GM12891 (cell line): Measurements from ENCODE around the gene ZNFX1.

Source experiments
- PAX5 ChIP-seq: IDR thresholded peaks from 2 replicates; pipeline ENCODE4 v1.6.1; 2011; ENCODE audit warnings: low read length, moderate library complexity, mild to moderate bottlenecking; ENCODE audit not compliant: insufficient read depth, severe bottlenecking
- POLR2A ChIP-seq: IDR thresholded peaks from 2 replicates; pipeline ENCODE4 v1.6.1; 2011; ENCODE audit warnings: low read depth, low read length, control low read depth
- POLR2AphosphoS5 ChIP-seq: IDR thresholded peaks from 2 replicates; pipeline ENCODE4 v1.6.1; 2011; ENCODE audit warnings: low read depth, low read length, control low read depth
- POU2F2 ChIP-seq: IDR thresholded peaks from 2 replicates; pipeline ENCODE4 v1.6.1; 2011; ENCODE audit warnings: low read depth, mild to moderate bottlenecking, control low read depth, low read length, moderate library complexity
- SPI1 ChIP-seq: IDR thresholded peaks from 2 replicates; pipeline ENCODE4 v1.6.1; 2011; ENCODE audit warnings: low read depth, low read length, control low read depth
- TAF1 ChIP-seq: IDR thresholded peaks from 2 replicates; pipeline ENCODE4 v1.6.1; 2011; ENCODE audit warnings: low read depth, low read length, control low read depth

DNA sequence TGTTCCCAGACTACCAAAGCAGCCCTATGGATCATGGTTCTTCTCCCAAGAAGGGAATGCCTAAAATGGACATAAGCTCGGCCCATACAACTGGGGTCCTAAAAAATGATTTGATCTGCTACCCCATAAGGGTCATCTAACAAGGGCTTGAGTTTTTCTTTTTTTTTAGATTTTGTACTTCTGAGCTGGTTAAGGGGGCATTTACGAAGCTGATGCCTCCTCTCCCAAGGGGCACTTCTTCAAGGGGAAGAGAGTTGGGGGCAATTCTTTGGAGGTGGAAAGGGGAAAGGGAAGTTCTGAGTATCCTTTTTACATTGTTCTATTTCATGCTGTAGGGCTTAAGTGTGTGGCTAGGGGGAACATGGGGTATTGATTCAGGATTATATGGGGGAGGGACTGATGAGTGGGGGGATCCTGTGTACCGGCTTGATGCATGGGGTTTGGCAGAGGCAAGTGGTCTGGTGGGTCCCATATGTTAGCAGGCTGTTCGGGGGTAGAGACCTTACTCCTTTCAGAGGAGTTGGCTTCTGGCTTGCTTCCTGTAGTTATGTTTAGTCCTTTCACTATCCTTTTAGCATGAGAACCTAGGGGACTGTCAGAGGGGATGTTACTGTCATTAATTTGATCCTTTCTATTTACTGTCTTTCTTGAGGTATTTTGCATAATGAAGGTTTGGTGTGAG, 8.1 kb upstream of the ZNFX1 start:
- TF ChIP-seq POLR2A: peak; percentile 57; the same call in 1 of the 2 replicates
- no peak for TF ChIP-seq PAX5
- TF ChIP-seq POLR2AphosphoS5: peak; percentile 71; the same call in 1 of the 2 replicates
- no peak for TF ChIP-seq SPI1
- no peak for TF ChIP-seq TAF1
- no peak for TF ChIP-seq POU2F2
